Motor neuron (in vitro differentiated cells): Measurements from ENCODE around the gene MKNK1. TPM values are rescaled to one million over a fixed set of nuclear protein-coding genes. Genes with fewer than 3 reads are reported as not detected.

ENCODE experiments used
- ATAC-seq, 8 experiments: fragments of 200-7000 bp; cut with Tn5 transposase; replicated peaks in 6 of 8; 2 replicates each; pipeline ENCODE4 v1.8.0; 2021; ENCODE audit warnings: mild to moderate bottlenecking in 8 of 8, moderate library complexity in 8 of 8
- H3K27ac ChIP-seq, 2 donors: fragments of 250-450 bp; sonication (Bioruptor Pico); 2 replicates each; pipeline ENCODE4 v1.9.0; 2021; ENCODE audit warnings: antibody characterized with exemption in 2 of 2, mild to moderate bottlenecking in 2 of 2, moderate library complexity in 1 of 2
- H3K4me1 ChIP-seq, 2 donors: fragments of 250-450 bp; sonication (Bioruptor Pico); replicated peaks in 1 of 2; 2 replicates each; pipeline ENCODE4 v1.6.1; 2021; ENCODE audit warnings: antibody characterized with exemption in 2 of 2, mild to moderate bottlenecking in 2 of 2, moderate library complexity in 1 of 2
- H3K4me3 ChIP-seq, 5 donors: fragments of 250-450 bp; sonication (Bioruptor Pico); 2 replicates each; pipeline ENCODE4 v1.9.0; 2021; ENCODE audit warnings: antibody characterized with exemption in 5 of 5, mild to moderate bottlenecking in 5 of 5, moderate library complexity in 4 of 5
- WGBS, 10 experiments: fragments of 450-650 bp; shearing (Covaris generic); methylation state at CpG; one replicate each; pipeline ENCODE4 v1.0.0; 2022; 5-methylcytosine and 5-hydroxymethylcytosine counted together
- in situ Hi-C, 9 experiments: fragments of 400-800 bp; cut with MboI; loops; one replicate each; pipeline ENCODE4 v1.15.0; 2021; ENCODE audit warnings: low sequenced_read_pairs in 9 of 9, low pct_unique_long_range_greater_than_20kb in 2 of 9; ENCODE audit not compliant: unreplicated experiment in 9 of 9
- total RNA-seq, 8 experiments: library from RNA; unstranded; fragments of 300-600 nt; gene quantifications; 2 replicates each; pipeline versions ENCODE4 v1.2.3 to v1.2.4, GENCODE V29; 2022

Gene MKNK1
- total RNA-seq, 8 experiments from 2014 or later = 7.0 to 34.1 (median 15.5) TPM

- Histone ChIP-seq H3K4me3 (no peak overlapping the region), H3K27ac (peak overlapping the region; percentile 83 to 88), H3K4me1 (peaks cover 44 to 50% of the 10 kb centered on the region in 2 donors)
- no peak for ATAC-seq
- in situ Hi-C loops = no loop called here
- WGBS, 10 experiments = 87 to 100% (median 93%) methylated on average over 2 to 6 of the region's 8 CpGs; no CpG with 5 or more reads in 4 of the 10 experiments
Observed at GRCh38 chr1:46558966-46559365, 45.1 kb downstream of the MKNK1 start.

DNA sequence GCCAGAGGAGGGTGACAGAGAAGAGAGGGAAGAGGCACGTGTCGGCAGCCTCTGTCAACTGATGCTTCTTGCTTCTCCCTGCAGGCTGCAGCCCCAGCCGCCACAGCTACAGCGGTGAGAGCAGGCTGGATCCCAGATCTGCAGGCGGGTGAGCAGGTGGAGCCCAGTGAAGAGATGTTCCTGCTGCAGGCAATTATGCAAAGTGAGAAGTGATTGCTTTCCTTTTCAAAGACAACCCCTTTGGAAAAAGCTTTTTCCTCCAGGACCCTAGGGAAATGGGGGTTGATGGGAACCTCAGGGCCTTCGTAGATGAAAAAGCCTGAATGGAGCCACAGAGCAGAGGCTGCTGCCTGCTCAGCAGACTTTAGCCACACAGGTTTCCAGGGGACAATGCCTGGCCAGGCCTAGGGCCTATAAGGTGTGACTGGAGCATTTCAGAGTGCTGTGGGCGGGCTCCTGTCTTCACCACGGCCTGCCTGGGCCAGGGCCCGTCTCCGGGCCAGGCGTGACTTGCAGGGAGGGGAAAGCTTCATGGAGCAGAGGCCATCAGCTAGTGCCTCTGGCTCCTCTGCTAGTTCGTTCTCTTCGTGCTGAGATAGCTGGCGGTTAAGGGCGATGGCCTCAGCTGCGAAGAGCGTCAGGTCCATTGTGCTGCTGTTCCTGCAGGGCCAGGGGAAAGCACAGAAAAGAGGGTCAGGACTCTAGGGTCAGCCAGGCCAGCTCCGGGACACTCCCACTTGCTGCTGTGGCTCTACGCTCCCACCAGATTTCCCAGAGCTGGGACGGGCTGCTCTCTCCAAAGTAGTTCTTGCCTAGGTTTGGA, 45.7 kb downstream of the MKNK1 start:
- Histone ChIP-seq H3K4me3 (no peak overlapping the region), H3K27ac (peak overlapping the region; percentile 83 to 88), H3K4me1 (peaks cover 47 to 52% of the 10 kb centered on the region in 2 donors)
- WGBS, 10 experiments = 10 to 90% (median 30%) methylated on average over 1 to 12 of the region's 20 CpGs; no CpG with 5 or more reads in 2 of the 10 experiments
- in situ Hi-C loops = no loop called here
- ATAC-seq = peak in 7 of 8 experiments; percentile 54 to 86 (median 80)

DNA sequence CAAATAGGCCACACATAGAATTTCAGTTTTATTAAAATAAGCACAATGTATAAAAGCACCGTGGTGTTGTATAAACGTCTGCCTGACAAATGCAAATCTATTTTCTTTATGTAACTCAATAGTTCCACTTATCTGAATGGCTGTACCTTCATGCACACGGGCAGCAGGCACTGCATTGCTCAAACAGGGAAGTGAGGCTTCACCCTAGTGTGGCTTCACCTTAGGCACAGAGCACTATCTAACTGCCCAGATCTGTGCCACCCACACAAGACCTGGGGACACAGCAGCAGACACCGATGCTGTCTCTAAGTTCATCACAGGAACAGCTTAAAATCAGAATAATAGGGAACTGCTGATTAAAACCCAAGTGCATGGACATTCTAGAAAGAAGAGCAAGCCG, 46.7 kb downstream of the MKNK1 start:
- 30 to 100% (median 82%) methylated on average over 1 to 5 of the region's 5 CpGs for WGBS, 10 experiments
- no peak for ATAC-seq
- Histone ChIP-seq H3K27ac (peak overlapping the region; percentile 83 to 88), H3K4me3 (no peak overlapping the region), H3K4me1 (peaks cover 47 to 52% of the 10 kb centered on the region in 2 donors)
- in situ Hi-C loops = no loop called here

- H3K27ac ChIP-seq = no peak overlapping the region
- ATAC-seq = peak in 2 of 8 experiments; percentile 77 to 86
- H3K4me3 ChIP-seq = no peak overlapping the region
- H3K4me1 ChIP-seq = peaks cover 47 to 52% of the 10 kb centered on the region in 2 donors
- WGBS, 10 experiments = 60 to 100% (median 92%) methylated on average over 1 to 2 of the region's 3 CpGs; no CpG with 5 or more reads in 5 of the 10 experiments
- in situ Hi-C loops = no loop called here
Observed at GRCh38 chr1:46556822-46557221, 47.2 kb downstream of the MKNK1 start.

GRCh38 chr1:46555826-46556619, 48.0 kb downstream of the MKNK1 start:
- 67 to 100% (median 87%) methylated on average over 1 to 7 of the region's 7 CpGs; no CpG with 5 or more reads in 2 of the 10 experiments for WGBS, 10 experiments
- Histone ChIP-seq H3K27ac (no peak overlapping the region), H3K4me1 (peaks cover 55 to 60% of the 10 kb centered on the region in 2 donors), H3K4me3 (no peak overlapping the region)
- no peak for ATAC-seq
- in situ Hi-C loops = no loop called here

GRCh38 chr1:46554597-46555381, 49.3 kb downstream of the MKNK1 start:
- peak in 5 of 8 experiments; percentile 18 to 54 (median 46) for ATAC-seq
- 60 to 100% (median 74%) methylated on average over 1 to 9 of the region's 12 CpGs; no CpG with 5 or more reads in 4 of the 10 experiments for WGBS, 10 experiments
- H3K4me3 ChIP-seq = no peak overlapping the region
- peak overlapping the region in 1 of 2 donors; percentile 3 for H3K27ac ChIP-seq
- in situ Hi-C loops = no loop called here
- peaks cover 63 to 65% of the 10 kb centered on the region in 2 donors for H3K4me1 ChIP-seq

DNA sequence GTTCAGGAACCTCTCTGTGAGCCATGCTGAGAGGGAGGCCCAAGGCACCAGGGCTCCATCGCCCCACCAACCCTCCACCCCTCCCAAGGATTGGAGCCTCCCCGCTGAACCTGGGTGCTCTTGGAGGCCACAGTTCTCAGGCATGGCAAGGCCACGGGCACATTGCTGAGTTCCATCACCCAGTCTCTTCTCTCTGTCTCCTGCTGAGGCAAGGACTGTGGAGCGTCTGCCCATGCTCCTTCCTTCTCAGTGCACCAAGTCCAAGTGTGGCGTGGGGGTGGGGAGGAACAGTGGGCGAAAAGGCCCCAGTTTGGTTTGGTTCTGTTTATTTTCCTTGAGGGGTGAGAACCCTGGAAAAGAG, 49.9 kb downstream of the MKNK1 start:
- in situ Hi-C loops = no loop called here
- H3K27ac ChIP-seq = no peak overlapping the region
- ATAC-seq = no peak
- no peak overlapping the region for H3K4me3 ChIP-seq
- WGBS, 10 experiments = 71 to 100% (median 78%) methylated on average over 1 to 4 of the region's 6 CpGs; no CpG with 5 or more reads in 5 of the 10 experiments
- H3K4me1 ChIP-seq = peaks cover 63 to 65% of the 10 kb centered on the region in 2 donors

GRCh38 chr1:46553506-46553905, 50.6 kb downstream of the MKNK1 start:
- H3K4me3 ChIP-seq = no peak overlapping the region
- H3K4me1 ChIP-seq = peaks cover 58 to 60% of the 10 kb centered on the region in 2 donors
- H3K27ac ChIP-seq = no peak overlapping the region
- in situ Hi-C loops = no loop called here
- WGBS, 10 experiments = 64 to 100% (median 83%) methylated on average over 1 to 3 of the region's 3 CpGs; no CpG with 5 or more reads in 5 of the 10 experiments
- no peak for ATAC-seq

DNA sequence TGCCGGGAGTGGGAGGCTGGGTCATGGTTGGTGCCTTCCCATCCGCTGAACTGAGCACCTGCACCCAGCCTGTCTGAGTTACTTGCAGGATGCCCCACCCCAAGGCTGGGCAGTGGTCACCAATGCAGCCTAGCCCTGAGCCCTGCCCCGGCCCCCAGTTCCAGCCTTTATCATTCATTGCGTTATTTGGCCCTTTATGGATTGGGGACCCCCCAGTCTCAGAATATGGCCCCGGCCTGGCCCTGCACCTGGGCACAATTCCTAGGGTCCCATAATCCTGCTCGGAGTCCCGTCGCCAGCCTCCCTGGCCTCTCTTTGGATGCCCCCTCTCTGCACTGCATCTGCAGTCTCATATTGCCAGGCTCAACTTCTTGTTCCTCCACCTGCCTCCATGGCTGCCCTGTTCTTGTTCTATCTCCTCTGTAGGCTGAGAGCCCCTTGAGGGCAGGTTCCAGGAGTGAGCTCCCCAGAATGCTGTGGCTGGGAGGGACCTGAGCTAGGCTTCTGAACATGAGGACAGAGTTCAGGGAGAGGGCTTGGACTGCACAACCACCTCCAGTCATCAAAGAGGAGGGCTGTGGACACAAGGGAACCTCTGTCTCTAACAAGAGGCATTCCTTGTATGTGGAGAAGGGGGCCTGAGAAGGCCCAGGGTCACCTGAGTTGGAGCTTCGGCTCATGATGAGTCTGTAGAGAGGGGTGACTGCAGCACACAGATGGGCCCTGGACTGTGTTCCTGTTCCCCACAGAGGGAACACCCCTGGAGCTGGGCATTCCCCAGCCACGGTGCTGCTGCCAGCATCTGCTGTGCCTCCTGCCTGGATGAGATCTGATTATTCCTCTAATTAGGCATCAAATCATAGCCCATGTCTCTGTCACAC, 51.5 kb downstream of the MKNK1 start:
- no peak for ATAC-seq
- no peak overlapping the region for H3K27ac ChIP-seq
- no peak overlapping the region for H3K4me3 ChIP-seq
- peaks cover 49 to 51% of the 10 kb centered on the region in 2 donors for H3K4me1 ChIP-seq
- in situ Hi-C loops = no loop called here
- WGBS, 10 experiments = 20 to 100% (median 84%) methylated on average over 1 to 7 of the region's 10 CpGs; no CpG with 5 or more reads in 4 of the 10 experiments

- 36 to 80% (median 50%) methylated on average over 1 to 5 of the region's 6 CpGs; no CpG with 5 or more reads in 3 of the 10 experiments for WGBS, 10 experiments
- Histone ChIP-seq H3K4me3 (no peak within 1 kb of the TSS), H3K4me1 (peaks cover 42 to 44% of the 10 kb centered on the region in 2 donors), H3K27ac (peak within 1 kb of the TSS; percentile 32 to 42)
- no peak for ATAC-seq
- in situ Hi-C loops = no loop called here
Observed at GRCh38 chr1:46551597-46552095, 52.4 kb downstream of the MKNK1 start, which contains the start of gene KNCN. Gene KNCN (minus strand): TSS chr1:46551647. CDS start chr1:46551215, 432 bp downstream.

GRCh38 chr1:46550751-46551231, 53.3 kb downstream of the MKNK1 start:
- ATAC-seq = peak in 3 of 8 experiments; percentile 5 to 33 (median 28)
- in situ Hi-C loops = no loop called here
- Histone ChIP-seq H3K4me1 (peaks cover 44 to 45% of the 10 kb centered on the region in 2 donors), H3K27ac (peak overlapping the region; percentile 32 to 42), H3K4me3 (no peak overlapping the region)
- 0 to 83% (median 60%) methylated on average over 1 to 7 of the region's 17 CpGs; no CpG with 5 or more reads in 5 of the 10 experiments for WGBS, 10 experiments
